GM18505 (cell line): ENCODE data around the gene SEC16A.

Experiments
- ATAC-seq: cut with Tn5 transposase; IDR thresholded peaks from one replicate; pipeline ENCODE4 v1.9.1; 2021; ENCODE audit not compliant: unreplicated experiment
- POLR2A ChIP-seq: IDR thresholded peaks from 4 replicates; pipeline ENCODE4 v1.6.1; 2011; ENCODE audit warnings: borderline replicate concordance; ENCODE audit not compliant: insufficient read depth, insufficient read length; ENCODE audit errors: extremely low read depth

The SEC16A gene

DNA sequence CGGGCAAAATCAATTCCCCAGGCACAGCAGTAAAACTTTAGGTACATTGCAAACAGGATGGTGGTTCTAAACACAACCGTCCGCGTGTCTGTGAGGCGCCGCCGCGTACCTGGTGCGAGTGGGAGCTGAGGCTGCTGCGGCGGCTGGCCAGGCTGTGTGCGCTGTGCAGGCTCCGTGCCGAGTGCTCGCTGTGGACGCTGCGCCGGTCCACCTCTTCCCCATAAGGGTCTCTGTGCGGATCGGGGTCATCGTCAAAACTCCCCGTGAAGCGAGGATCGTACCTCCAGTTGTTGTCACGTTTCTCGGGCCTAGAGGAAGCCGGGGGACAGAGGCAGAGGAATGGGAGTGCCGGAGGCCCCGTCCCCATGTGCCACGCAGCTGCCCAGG is 16.7 kb downstream of the SEC16A start:
- TF ChIP-seq POLR2A, result no peak
- ATAC-seq, result no peak

DNA sequence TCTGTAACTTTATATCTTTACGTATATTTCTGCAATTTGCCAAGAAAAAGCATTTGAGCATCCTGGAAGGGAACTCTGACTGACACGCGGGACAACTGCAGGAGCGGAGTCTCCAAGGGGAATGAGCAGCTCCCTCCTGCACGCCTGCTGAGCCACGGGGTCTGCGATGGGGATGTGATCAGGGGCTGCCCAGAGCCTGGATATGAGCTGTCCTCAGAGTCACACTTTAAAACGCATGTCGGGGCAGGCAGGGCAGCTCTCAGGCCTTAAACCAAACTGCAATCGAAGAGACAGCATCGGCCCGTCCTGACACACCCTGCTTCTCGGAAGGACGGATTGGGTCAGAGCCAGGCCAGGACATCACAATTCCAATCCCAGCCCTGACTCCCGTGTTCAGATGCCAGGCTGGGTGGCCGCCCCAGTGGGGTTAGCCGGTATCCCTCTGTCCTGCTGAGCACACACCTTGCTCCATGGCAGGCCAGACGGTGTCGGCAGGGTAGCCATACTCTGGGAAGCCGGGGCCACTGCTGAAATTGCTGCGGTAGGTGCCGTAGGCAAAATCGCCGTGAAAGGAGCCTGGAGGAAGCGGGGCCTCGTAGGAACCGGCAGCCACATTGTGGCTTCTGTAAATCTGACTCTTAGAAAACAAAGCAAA is 17.2 kb downstream of the SEC16A start:
- ATAC-seq, result no peak
- no peak for TF ChIP-seq POLR2A

DNA sequence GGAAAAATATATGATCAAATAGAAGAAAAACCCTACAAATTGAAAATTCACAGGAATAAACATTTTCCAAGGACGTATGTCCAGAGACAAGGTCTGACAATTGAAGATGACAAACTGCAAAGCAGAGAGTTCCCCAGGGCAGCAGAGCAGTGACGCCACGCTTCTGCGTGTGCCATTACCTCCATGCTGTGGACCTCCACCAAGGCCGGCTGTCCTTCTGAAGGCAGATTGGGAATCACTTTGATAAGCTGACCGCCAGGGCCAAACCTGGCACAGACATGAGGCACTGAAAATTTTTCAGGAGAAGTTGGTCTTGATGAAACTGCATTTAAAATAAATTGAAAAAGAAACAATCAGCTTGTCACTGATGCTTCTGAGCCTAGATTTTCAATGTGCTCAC is 18.6 kb downstream of the SEC16A start:
- TF ChIP-seq POLR2A, result no peak

DNA sequence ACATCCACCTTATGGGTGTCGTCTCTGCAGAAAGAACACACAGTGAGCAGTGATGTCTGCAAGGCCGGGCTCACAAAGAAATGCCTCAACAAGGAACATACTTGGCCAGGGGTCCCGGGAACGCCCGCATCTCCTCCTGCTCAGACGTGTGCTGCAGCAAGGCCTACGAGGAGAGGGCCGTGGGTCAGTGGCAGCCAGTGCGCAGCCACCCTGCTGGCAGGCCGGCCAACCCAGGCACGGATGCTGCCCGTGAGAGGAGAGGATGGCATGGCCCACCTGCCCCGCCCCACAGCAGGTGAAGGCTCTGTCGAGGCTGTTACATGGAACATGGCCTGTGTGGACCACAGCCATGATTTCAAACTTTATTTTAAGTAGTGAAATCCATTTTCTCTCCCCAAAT is 19.3 kb downstream of the SEC16A start:
- no peak for TF ChIP-seq POLR2A
- ATAC-seq, result no peak

More for the DNA sequence above, 18.6 kb downstream of the SEC16A start:
- ATAC-seq, result no peak

DNA sequence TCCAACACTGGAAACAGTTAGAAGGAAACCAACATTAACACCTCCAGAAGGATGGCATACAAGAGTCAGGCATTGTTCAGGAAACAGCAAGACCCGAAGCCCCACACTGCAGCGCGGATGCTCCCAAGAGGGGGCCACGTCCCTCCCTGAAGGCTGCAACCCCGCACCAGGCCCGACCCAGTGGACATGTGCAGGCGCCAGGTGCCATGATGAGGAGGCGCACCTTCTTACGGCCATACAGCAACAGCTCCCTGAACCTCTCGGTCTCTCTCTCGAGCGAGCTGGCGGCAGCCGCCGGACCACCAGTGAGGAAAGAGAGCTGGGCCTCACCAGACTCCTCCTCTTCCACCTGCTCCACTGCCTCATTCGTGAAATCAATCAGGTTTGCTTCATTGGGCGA is 20.2 kb downstream of the SEC16A start:
- no peak for ATAC-seq
- no peak for TF ChIP-seq POLR2A

DNA sequence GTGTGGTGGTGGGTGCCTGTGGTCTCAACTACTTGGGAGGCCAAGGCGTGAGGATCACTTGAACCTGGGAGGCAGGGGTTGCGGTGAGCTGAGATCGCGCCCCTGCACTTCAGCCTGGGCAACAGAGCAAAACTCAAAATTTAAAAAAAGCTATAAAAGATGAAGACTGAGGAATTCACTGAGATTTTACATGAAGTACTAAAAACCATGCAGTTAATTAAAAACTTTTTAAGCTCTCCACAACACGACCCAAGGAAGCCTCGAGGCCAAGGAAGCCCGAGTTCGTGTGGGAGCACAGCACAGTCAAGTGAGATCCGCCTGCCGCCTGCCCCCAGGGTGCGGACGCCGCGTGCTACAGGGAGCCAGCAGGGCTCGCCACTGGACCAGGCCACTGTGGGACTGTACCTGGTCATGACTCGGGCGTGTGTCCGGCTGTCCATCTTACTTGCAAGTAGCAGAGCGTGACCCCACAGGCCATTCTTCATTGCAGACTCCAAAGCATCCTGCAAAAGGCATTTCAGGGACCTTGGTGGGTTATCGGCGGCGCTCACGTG is 22.0 kb downstream of the SEC16A start:
- no peak for TF ChIP-seq POLR2A
- no peak for ATAC-seq

DNA sequence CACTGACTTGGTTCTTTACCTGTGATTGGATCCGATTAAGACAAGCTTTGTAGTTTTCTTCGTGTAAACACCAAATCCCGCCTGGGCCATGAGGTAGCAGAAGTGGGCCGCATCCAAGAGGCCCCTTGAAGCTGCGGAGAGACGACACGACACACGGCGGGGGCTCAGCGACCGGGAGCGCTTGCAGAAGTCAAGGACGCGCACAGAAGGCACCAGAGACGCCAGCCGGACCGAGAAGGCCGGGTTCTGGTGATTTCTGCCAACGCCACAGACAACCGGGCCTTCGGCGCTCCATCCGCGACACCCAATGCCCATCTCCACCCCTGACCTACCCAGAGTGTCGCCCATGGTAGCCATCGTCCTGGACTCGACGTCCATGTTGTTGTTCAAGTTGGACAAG is 23.4 kb downstream of the SEC16A start:
- ATAC-seq, result no peak
- no peak for TF ChIP-seq POLR2A

DNA sequence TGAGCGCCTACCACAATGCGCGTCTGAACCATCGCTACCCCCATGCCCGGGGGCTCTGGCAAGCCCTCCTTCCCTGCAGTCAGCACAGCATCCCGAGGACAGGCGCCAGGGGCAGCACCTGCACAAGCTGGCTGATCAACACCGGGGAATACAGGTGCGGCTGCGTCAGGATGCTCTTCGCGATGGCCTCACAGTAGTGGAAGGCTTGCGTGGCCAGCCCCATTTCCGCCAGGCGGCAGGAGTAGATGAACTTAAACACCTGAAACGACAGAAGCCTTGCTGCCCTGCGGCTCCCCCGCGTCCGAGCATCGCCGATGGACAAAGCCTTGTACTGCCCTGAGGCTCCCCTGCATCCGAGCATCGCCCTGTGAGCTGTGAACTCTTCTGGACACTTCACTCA is 25.5 kb downstream of the SEC16A start:
- ATAC-seq, result no peak

DNA sequence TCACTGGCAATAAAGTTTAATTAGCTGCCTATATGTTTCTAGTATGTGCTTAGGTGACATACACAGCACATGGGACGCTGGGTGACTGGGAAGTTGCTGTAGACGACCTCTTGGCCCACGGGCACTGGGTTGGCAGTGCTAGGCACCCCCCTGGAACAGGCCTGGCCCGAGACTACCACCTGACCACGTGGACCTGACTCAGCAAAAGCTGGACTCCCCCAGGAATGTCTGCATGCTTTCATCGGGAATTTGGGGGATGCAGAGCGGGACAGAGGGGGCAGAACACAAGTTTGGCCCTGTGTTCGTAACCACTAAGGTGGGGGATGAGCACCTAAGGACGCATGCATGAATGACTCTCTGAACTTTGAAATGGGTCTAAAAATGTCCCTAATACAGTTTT is 26.6 kb downstream of the SEC16A start:
- no peak for ATAC-seq
- TF ChIP-seq POLR2A, result no peak

More for the DNA sequence above, 25.5 kb downstream of the SEC16A start:
- no peak for TF ChIP-seq POLR2A

DNA sequence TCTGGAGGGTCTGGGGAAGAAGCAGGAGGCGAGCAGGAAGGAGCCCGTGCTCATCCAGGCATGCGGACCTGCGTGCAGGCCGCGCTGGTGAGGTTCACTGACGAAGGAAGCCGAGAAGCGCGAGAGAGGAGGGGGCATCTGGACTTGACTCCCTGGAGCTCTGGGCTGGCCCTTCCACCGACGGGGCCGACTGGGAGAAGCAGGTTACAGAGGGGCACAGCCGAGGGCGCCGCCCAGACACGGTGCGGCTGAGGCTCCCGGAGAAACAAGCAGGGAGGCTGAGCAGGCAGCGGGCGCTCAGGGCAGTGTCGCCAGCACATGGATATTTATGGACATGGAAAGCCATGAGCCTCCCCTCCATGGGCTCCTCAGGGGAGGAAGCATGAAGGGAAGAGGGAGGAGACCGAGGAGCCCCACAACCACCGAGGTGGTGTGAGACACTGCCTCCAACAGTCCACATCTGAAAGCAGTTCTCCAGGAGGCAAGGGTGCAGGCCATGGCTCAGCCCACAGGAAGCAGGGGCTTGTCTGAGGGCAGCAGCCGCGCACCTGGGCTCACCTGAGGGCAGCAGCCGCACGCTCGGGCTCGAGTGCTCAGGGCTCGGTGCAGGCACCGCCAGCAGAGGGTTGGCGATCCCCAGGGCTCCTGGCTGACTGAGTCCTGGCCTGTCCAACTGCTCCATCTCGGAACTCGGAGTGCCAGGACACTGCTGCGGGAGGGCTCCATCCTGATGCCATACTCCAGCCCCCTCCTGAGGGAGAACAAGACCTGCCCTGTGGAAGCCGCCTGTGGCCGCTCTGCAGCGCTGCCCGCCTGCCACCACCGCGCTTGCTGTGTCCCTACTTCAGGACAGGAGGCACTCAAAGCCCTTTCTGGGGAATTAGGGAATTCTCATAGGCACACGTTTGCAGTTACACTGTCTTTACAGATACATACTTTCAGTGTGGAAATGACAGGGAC is 27.5 kb downstream of the SEC16A start:
- no peak for TF ChIP-seq POLR2A
- no peak for ATAC-seq

DNA sequence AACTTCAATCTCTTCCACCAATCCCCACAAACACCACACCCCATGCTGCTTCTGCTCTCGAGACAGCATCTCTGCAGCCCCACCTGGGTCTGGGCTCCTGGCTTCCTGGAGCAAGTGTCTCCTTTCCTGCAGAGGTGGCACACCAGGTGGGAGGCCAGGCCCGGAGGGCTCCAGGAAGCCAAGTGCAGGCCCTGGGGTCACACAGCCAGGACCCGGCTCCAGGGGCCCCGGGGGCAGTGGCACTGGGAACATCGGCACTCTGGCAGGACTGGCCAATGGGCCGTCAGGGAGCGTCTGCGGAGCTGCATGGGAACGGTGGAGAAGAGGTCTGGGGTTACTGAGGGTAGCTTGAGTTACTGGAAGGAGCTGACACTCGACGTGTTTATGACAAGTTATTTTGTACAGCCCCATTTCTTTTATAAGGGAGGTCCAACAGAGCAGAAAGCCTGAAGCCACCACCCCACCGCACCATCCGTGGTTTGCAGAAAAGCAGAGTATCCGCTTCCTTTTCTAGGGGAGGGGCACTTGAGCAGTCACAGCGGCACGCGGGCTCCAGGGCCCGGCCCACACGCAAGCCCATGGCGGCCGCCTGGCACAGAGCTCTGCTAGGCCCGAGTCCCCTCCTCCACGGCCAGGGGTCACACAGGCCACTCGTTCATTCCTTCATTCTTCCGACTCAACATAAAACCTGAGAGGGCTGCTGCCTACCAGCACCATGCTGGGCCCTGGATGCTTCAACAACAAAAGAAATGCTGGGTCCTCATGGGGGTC is 28.6 kb downstream of the SEC16A start:
- TF ChIP-seq POLR2A, result no peak

DNA sequence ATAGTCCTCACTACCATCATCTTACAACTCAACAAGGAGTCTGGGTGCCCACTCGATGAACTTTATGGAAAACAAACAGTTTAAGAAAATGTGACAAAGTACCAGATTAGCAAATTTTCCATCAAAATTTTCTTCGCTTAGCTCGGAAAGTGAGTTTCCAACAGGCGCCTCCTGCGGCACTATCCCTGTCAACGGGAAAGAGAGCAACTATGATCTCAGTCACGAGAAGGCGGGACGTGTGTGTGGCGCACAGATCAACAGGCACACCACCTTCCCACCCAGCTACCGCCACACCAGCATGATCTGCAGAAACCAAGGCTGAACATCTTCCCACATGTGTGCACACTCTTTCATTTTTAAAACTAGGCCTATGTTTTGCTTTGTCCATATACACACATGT is 29.5 kb downstream of the SEC16A start:
- ATAC-seq, result no peak
- no peak for TF ChIP-seq POLR2A

More for the DNA sequence above, 28.6 kb downstream of the SEC16A start:
- ATAC-seq, result no peak
